HepG2 (cell line): ENCODE data around the gene INF2. TPM values are rescaled to one million over a fixed set of nuclear protein-coding genes. Genes with fewer than 3 reads are reported as not detected.
A peak's percentile ranks its signal among the peaks of the same experiment; 100 is the strongest.

ENCODE experiments used
- ATAC-seq: fragments of 200-7000 bp; cut with Tn5 transposase; 3 replicates; pipeline ENCODE4 v1.9.1; 2020; ENCODE audit warnings: mild to moderate bottlenecking, moderate library complexity
- BruUV-seq: library from RNA; stranded (reverse); fragments of 400-500 nt; replicated peaks from 2 replicates; lab custom pipeline; 2021; lab: Mats Ljungman, UMichigan
- CTCF ChIA-PET: fragments of 300-600 bp; formaldehyde crosslinking; extraction: SDS; loops from one replicate; lab custom pipeline; 2021; ENCODE audit warnings: low total read pairs, inconsistent platforms, low intra/inter-chr PET ratio; lab: Yijun Ruan, JAX
- POLR2A ChIA-PET: fragments of 350-600 bp; sonication (Branson Sonifier 250); formaldehyde crosslinking; loops from one replicate; lab custom pipeline; 2020; ENCODE audit warnings: antibody characterized with exemption, inconsistent platforms; lab: Yijun Ruan, JAX
- DNase-seq: peaks from one replicate; pipeline ENCODE4 v3.0.0-alpha.2; 2015; ENCODE audit warnings: low spot score
- FAIRE-seq: peaks from 3 replicates; lab custom pipeline; 2011; peaks lifted over from hg19 to GRCh38; lab: Jason Lieb, UNC
- H2AFZ ChIP-seq: one replicate; pipeline ENCODE4 v1.6.1; 2011; ENCODE audit warnings: low read length, inconsistent platforms
- H3K27ac ChIP-seq: fragments of 300-600 bp; 3 replicates; pipeline ENCODE4 v1.8.0; 2011; ENCODE audit warnings: mixed run types, mild to moderate bottlenecking, mixed read lengths, low read length, inconsistent platforms; ENCODE audit not compliant: insufficient read depth; ENCODE audit errors: extremely low read length
- H3K27me3 ChIP-seq, 2 experiments: fragments of 200-600 bp in 1 of 2; 2 replicates in 1 of 2; 3 replicates in 1 of 2; pipeline versions ENCODE4 v1.6.0 to v1.8.0; 2011; ENCODE audit warnings: low read length in 2 of 2, mild to moderate bottlenecking in 2 of 2, moderate library complexity in 2 of 2, inconsistent platforms in 1 of 2; ENCODE audit not compliant: insufficient read depth in 2 of 2, control insufficient read depth in 1 of 2
- H3K36me3 ChIP-seq, 2 experiments: fragments of 200-600 bp in 1 of 2; replicated peaks in 1 of 2; 2 replicates in 1 of 2; 3 replicates in 1 of 2; pipeline versions ENCODE4 v1.5.1 to v1.8.0; 2011; ENCODE audit warnings: low read length in 2 of 2, inconsistent platforms in 1 of 2; ENCODE audit not compliant: insufficient read depth in 2 of 2, control insufficient read depth in 1 of 2
- H3K4me1 ChIP-seq: 2 replicates; pipeline ENCODE4 v1.5.1; 2012; ENCODE audit warnings: low read length, inconsistent platforms; ENCODE audit not compliant: insufficient read depth
- H3K4me2 ChIP-seq: 2 replicates; pipeline ENCODE4 v1.6.0; 2011; ENCODE audit warnings: low read depth, low read length, inconsistent platforms
- H3K4me3 ChIP-seq, 3 experiments: fragments of 200-600 bp in 1 of 3; sonication (generic), shearing (Covaris generic) in 1 of 3; replicated peaks in 1 of 3; 2 replicates each; pipeline ENCODE4 v1.5.1; 2011 to 2016; ENCODE audit warnings: low read length in 3 of 3, inconsistent platforms in 2 of 3, low read depth in 2 of 3, mild to moderate bottlenecking in 2 of 3, control low read depth in 1 of 3, mixed read lengths in 1 of 3; ENCODE audit not compliant: insufficient read depth in 1 of 3
- H3K79me2 ChIP-seq: one replicate; pipeline ENCODE4 v1.6.1; 2011; ENCODE audit warnings: low read length, inconsistent platforms; ENCODE audit not compliant: insufficient read depth
- H3K9ac ChIP-seq: 2 replicates; pipeline ENCODE4 v1.6.0; 2011; ENCODE audit warnings: mild to moderate bottlenecking, low read depth, low read length, inconsistent platforms; ENCODE audit not compliant: insufficient read depth
- H3K9me3 ChIP-seq: 2 replicates; pipeline ENCODE4 v1.5.1; 2012; ENCODE audit warnings: mild to moderate bottlenecking, low read length
- H4K20me1 ChIP-seq: 2 replicates; pipeline ENCODE4 v1.6.0; 2011; ENCODE audit warnings: inconsistent platforms, mild to moderate bottlenecking, low read length, moderate library complexity; ENCODE audit not compliant: insufficient read depth
- CTCF ChIP-seq: sonication (generic); formaldehyde crosslinking; IDR thresholded peaks from 2 replicates; pipeline ENCODE4 v1.5.0; 2020; ENCODE audit warnings: mild to moderate bottlenecking, missing genetic modification reagents, moderate library complexity
- NAIF1 ChIP-seq: sonication (generic); formaldehyde crosslinking; IDR thresholded peaks from 2 replicates; pipeline ENCODE4 v1.5.0; 2020; ENCODE audit warnings: mild to moderate bottlenecking, missing genetic modification reagents, borderline replicate concordance
- NPAS2 ChIP-seq: sonication (generic); formaldehyde crosslinking; IDR thresholded peaks from 2 replicates; pipeline ENCODE4 v1.8.0; 2022; ENCODE audit warnings: mild to moderate bottlenecking, missing genetic modification reagents, borderline replicate concordance
- REL ChIP-seq: sonication (generic); formaldehyde crosslinking; conservative IDR thresholded peaks from 2 replicates; pipeline ENCODE4 v1.8.0; 2022; ENCODE audit warnings: mild to moderate bottlenecking, missing genetic modification reagents, moderate library complexity
- TEAD2 ChIP-seq: sonication (generic); formaldehyde crosslinking; IDR thresholded peaks from 2 replicates; pipeline ENCODE4 v1.9.0; 2021; ENCODE audit warnings: missing genetic modification reagents
- U2AF1 ChIP-seq: fragments of 200-400 bp; formaldehyde crosslinking; optimal IDR thresholded peaks from 2 replicates; pipeline ENCODE3; 2017; ENCODE audit warnings: mild to moderate bottlenecking, low read depth, low read length
- ZNF552 ChIP-seq: sonication (generic); formaldehyde crosslinking; IDR thresholded peaks from 2 replicates; pipeline ENCODE4 v1.9.0; 2022; ENCODE audit warnings: missing genetic modification reagents, mild to moderate bottlenecking, borderline replicate concordance
- ZNF674 ChIP-seq: sonication (generic); formaldehyde crosslinking; IDR thresholded peaks from 2 replicates; pipeline ENCODE4 v1.5.0; 2020; ENCODE audit warnings: low read depth, mild to moderate bottlenecking, missing genetic modification reagents
- ZNF724P ChIP-seq: sonication (generic); formaldehyde crosslinking; IDR thresholded peaks from 2 replicates; pipeline ENCODE4 v1.8.0; 2022; ENCODE audit warnings: missing genetic modification reagents, borderline replicate concordance
- ZNF775 ChIP-seq: sonication (generic); formaldehyde crosslinking; IDR thresholded peaks from 2 replicates; pipeline ENCODE4 v1.4.0; 2020; ENCODE audit warnings: missing genetic modification reagents, mild to moderate bottlenecking, moderate library complexity, borderline replicate concordance
- WGBS: methylation state at CpG from one replicate; pipeline ENCODE4 v1.1.6; 2017; ENCODE audit warnings: low lambda C conversion rate; 5-methylcytosine and 5-hydroxymethylcytosine counted together
- in situ Hi-C: cut with HindIII; loops from 2 replicates; pipeline ENCODE4 v1.10.0; 2017; ENCODE audit warnings: low pct_unique_long_range_greater_than_20kb; ENCODE audit not compliant: extremely low pct_ligation_motif_present
- intact Hi-C: fragments of 100-400 bp; cut with micrococcal nuclease; formaldehyde crosslinking; loops from one replicate; pipeline ENCODE4 v1.10.0; 2022; ENCODE audit not compliant: unreplicated experiment
- polyA plus RNA-seq, 8 experiments: library from polyadenylated mRNA; depleted of rRNA in 3 of 8; stranded (reverse) in 7 of 8; unstranded in 1 of 8; fragments of >200 nt; fragmentation: Illumina TruSeq in 4 of 8; extraction: Trizol in 4 of 8; gene quantifications; 2 replicates each; pipeline versions ENCODE4 v1.2.1 to v1.2.3, GENCODE V29; 2011 to 2016; ENCODE audit warnings: low read depth in 4 of 8, missing spikeins in 1 of 8, mixed read lengths in 1 of 8; ENCODE audit not compliant: insufficient read depth in 1 of 8
- total RNA-seq, 5 experiments: library from RNA; depleted of rRNA; stranded (reverse); fragments of >200 nt; fragmentation: Illumina TruSeq; extraction: Trizol; gene quantifications; 2 replicates each; pipeline ENCODE4 v1.2.3, GENCODE V29; 2016; ENCODE audit warnings: low read depth in 1 of 5
- TF ChIP-seq, protein P1 (sequence below): sonication (generic); formaldehyde crosslinking; IDR thresholded peaks from 2 replicates; pipeline ENCODE4 v1.5.1; 2020; ENCODE audit warnings: mild to moderate bottlenecking, missing genetic modification reagents, borderline replicate concordance

Gene INF2
- total and polyA plus RNA-seq, 2 of the 13 experiments (the other 11 are each of a cell fraction or from before 2014, with no cell fraction given), result 16.4 to 26.4 TPM

DNA sequence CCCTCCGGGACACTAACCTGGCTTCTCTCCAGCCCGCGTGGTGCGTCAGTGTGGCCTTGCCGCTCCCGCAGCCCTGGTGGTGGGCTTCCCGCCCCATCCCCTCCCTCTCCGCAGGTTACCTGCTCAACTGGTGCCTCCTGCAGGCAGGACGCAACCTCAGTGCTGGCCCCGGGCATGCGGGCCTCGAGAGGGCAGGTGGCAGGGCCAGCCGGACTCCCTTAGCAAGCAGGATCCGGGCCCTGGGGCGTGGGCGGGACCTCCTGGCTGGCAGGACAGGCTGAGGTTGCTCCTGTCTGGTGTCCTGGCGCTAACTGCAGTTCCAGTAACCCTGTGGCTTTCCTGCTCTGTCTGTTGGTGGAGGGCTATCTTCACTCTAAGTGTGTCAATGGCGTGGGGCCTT is 26.0 kb downstream of the INF2 start:
- TF ChIP-seq NPAS2 (CRISPR knock-in tag), result no peak
- TF ChIP-seq TEAD2 (CRISPR knock-in tag), result no peak
- TF ChIP-seq CTCF (CRISPR knock-in tag), result 0 out of 2 replicates have a peak, but pooled peaks have one; percentile 11
- no peak for TF ChIP-seq U2AF1
- intact Hi-C loops, result no loop called here
- no peaks in the 10 kb centered on the region for H3K4me1 ChIP-seq
- H3K36me3 ChIP-seq, result peaks cover 15 to 22% of the 10 kb centered on the region in 2 experiments; a peak in 3 of 5 replicates
- POLR2A ChIA-PET, result no interaction called here
- DNase-seq, result no peak
- CTCF ChIA-PET, result no interaction called here
- H3K4me2 ChIP-seq, result no peak overlapping the region
- H2AFZ ChIP-seq, result no peak overlapping the region
- H3K79me2 ChIP-seq, result no peaks in the 10 kb centered on the region
- H3K4me3 ChIP-seq, result no peak overlapping the region
- in situ Hi-C loops, result no loop called here
- H3K9ac ChIP-seq, result no peak overlapping the region
- H4K20me1 ChIP-seq, result no peaks in the 10 kb centered on the region
- no peak for ATAC-seq
- no peaks in the 10 kb centered on the region for H3K27me3 ChIP-seq
- no peak overlapping the region for H3K27ac ChIP-seq
- no peaks in the 10 kb centered on the region for H3K9me3 ChIP-seq
- no TSS peak for BruUV-seq
- FAIRE-seq, result no peak
- 92% methylated on average over 10 of the region's 18 CpGs for WGBS

- WGBS, result no CpG with 5 or more reads among the region's 12 CpGs
- Histone ChIP-seq H4K20me1 (no peaks in the 10 kb centered on the region), H2AFZ (no peak overlapping the region), H3K27ac (no peak overlapping the region), H3K4me1 (no peaks in the 10 kb centered on the region), H3K36me3 (peaks cover 12 to 19% of the 10 kb centered on the region in 2 experiments; a peak in 3 of 5 replicates), H3K79me2 (no peaks in the 10 kb centered on the region), H3K27me3 (no peaks in the 10 kb centered on the region), H3K9me3 (no peaks in the 10 kb centered on the region), H3K4me3 (no peak overlapping the region), H3K9ac (no peak overlapping the region), H3K4me2 (no peak overlapping the region)
- CTCF ChIA-PET, result no interaction called here
- ATAC-seq (no peak), DNase-seq (no peak), FAIRE-seq (no peak)
- BruUV-seq, result no TSS peak
- in situ Hi-C loops (no loop called here), intact Hi-C loops (no loop called here)
- POLR2A ChIA-PET, result no interaction called here
- TF ChIP-seq REL (no peak), ZNF674 (no peak), ZNF724P (CRISPR knock-in tag) (no peak), ZNF775 (CRISPR knock-in tag) (no peak), NAIF1 (CRISPR knock-in tag) (no peak), ZNF552 (no peak)
- TF ChIP-seq, protein P1, sequence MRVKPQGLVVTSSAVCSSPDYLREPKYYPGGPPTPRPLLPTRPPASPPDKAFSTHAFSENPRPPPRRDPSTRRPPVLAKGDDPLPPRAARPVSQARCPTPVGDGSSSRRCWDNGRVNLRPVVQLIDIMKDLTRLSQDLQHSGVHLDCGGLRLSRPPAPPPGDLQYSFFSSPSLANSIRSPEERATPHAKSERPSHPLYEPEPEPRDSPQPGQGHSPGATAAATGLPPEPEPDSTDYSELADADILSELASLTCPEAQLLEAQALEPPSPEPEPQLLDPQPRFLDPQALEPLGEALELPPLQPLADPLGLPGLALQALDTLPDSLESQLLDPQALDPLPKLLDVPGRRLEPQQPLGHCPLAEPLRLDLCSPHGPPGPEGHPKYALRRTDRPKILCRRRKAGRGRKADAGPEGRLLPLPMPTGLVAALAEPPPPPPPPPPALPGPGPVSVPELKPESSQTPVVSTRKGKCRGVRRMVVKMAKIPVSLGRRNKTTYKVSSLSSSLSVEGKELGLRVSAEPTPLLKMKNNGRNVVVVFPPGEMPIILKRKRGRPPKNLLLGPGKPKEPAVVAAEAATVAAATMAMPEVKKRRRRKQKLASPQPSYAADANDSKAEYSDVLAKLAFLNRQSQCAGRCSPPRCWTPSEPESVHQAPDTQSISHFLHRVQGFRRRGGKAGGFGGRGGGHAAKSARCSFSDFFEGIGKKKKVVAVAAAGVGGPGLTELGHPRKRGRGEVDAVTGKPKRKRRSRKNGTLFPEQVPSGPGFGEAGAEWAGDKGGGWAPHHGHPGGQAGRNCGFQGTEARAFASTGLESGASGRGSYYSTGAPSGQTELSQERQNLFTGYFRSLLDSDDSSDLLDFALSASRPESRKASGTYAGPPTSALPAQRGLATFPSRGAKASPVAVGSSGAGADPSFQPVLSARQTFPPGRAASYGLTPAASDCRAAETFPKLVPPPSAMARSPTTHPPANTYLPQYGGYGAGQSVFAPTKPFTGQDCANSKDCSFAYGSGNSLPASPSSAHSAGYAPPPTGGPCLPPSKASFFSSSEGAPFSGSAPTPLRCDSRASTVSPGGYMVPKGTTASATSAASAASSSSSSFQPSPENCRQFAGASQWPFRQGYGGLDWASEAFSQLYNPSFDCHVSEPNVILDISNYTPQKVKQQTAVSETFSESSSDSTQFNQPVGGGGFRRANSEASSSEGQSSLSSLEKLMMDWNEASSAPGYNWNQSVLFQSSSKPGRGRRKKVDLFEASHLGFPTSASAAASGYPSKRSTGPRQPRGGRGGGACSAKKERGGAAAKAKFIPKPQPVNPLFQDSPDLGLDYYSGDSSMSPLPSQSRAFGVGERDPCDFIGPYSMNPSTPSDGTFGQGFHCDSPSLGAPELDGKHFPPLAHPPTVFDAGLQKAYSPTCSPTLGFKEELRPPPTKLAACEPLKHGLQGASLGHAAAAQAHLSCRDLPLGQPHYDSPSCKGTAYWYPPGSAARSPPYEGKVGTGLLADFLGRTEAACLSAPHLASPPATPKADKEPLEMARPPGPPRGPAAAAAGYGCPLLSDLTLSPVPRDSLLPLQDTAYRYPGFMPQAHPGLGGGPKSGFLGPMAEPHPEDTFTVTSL (CRISPR knock-in tag), result no peak
Observed at GRCh38 chr14:104715871-104716270, 26.5 kb downstream of the INF2 start.
